Measurements from ENCODE around the gene ZDHHC18.
"Not testable (repeated sequence)": the region's sequence is repeated elsewhere in the genome, so short reads cannot be mapped to it uniquely, and the experiment has no call there.

Gene ZDHHC18

DNA sequence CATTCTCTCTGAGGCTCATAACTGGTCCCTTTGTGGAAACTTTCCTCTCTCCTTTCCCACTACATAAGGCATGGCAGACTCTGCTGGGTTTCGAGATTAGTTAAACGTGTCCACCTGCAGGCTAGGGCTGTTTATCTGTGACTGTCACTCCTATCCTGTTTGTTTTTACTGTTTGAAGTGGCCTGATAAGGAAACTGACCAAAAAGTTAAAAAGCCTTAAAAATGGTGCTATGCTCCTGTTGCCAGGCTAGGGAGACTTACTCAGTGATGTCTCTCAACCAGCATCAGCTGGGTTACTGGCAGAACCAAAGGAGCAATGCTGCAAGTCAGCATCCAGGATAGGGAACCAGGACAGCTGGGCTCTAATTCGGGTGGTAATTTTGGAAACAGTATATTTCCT is 34.9 kb upstream of the ZDHHC18 start:
- DNase-seq = peak in 1 of 2 donors; percentile 27

DNA sequence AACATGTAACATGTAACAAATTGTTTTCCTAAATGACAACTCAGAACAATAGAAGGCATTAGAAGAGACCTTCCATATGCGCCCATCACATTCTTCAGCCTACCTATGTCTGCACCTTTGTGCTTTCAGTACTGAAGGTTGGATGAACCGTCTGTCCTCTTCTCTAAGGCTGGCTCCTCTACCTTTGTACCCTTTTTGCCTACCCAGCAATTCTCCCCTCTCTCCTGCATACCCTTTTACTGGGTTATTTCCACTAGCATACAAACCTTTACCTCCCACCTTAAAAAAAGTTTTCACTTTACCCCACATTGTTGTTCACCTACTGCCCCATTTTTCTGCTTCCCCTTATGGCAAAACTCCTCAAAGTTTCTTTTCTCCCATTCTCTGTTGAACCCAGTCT is 33.6 kb upstream of the ZDHHC18 start:
- DNase-seq = no peak

- DNase-seq = no peak
Observed at GRCh38 chr1:26794391-26794790, 32.1 kb upstream of the ZDHHC18 start.

- DNase-seq = no peak
Observed at GRCh38 chr1:26797627-26798026, 28.9 kb upstream of the ZDHHC18 start.

DNA sequence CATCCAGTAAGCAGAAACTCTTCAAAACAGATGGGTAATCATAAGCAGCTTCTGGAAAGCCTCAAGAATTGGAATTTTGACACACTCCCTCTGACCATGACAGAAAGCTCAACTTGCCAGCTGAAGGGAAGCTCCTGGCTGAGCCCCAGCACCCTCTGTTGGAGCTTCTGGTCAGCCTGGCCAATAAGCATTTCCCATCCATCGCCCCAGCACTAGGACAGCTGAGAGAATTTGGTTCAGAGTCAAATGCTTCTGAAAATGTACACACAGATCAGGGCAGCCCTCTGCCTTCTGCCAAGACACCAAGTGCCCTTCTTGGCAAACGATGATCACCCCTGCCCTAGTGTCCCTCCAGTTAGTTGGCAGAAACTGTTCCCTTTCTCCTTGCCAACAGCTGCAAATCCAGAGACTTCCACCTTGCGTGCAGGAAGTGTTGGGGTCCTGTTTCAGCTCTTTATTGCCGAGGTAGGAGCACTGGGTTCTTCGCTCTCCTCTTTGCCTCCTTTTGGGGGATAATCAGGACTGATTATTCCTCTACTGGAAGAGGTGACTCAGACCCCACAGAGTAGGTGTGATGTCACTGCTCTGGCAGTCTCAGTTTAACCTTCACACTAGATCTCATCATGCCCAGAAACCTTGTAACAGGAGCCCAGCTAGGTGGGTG is 26.9 kb upstream of the ZDHHC18 start:
- no peak for DNase-seq

DNA sequence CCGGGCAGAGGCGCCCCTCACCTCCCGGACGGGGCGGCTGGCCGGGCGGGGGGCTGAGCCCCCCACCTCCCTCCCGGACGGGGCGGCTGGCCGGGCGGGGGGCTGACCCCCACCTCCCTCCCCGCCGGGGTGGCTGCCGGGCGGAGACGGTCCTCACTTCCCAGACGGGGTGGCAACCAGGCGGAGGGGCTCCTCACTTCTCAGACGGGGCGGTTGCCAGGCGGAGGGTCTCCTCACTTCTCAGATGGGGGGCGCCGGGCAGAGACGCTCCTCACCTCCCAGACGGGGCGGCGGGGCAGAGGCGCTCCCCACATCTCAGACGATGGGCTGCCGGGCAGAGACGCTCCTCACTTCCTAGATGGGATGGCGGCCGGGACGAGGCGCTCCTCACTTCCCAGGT is 22.6 kb upstream of the ZDHHC18 start:
- not testable (repeated sequence) for DNase-seq

DNA sequence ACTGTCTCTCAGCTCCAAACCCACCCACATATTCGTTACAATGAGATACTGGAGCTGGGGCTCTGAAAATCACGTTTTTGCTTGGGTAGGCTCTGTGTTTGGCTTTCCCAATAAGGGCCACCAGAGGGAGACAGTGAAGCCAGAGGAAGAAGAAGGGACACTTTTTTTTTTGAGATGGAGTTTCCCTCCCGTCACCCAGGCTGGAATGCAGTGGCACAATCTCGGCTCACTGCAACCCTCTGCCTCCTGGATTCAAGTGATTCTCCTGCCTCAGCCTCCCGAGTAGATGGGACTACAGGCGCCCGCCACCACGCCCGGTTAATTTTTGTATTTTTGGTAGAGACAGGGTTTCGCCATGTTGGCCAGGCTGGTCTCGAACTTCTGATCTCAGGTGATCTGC is 16.4 kb upstream of the ZDHHC18 start:
- peak; percentile 81 to 82 for DNase-seq

DNA sequence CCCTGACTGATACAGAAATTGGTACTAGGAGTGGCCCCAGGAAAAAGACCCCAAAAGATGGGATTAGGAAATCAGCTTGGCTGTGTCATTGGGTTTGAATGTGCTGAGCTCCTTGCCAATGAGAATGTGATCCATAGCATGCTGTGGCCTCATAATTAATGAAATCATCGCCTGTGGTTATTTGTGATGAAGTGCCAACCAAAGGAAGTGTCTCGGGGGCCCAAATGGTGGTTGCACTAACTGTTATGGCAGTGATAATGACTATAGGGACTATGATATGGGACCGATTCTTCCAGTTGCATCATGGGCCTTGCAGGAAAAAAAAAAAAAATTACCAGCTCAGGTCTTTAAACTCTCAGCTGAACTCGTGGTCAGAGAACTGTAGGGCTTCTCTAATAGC is 15.4 kb upstream of the ZDHHC18 start:
- no peak for DNase-seq

DNA sequence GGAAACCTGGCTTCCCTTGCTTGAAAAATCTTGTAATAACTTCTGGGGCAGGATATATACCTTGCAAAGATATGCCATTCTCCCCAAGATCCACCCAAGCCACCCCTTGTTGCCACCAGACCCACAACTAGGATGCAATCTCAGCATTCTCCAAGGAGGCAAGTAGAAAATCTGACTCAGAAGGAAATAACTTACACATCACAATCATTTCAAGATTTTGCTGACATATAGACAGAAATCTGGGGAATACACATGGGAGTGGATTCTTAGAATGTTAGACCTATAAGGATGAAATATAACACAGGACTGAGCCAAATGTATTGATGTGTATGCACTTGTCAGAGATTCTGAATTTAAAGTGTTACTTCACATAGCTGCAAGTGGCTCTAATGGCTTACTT is 14.8 kb upstream of the ZDHHC18 start:
- peak in 1 of 2 donors; percentile 2 for DNase-seq

- no peak for DNase-seq
Observed at GRCh38 chr1:26814377-26814776, 12.1 kb upstream of the ZDHHC18 start.

DNA sequence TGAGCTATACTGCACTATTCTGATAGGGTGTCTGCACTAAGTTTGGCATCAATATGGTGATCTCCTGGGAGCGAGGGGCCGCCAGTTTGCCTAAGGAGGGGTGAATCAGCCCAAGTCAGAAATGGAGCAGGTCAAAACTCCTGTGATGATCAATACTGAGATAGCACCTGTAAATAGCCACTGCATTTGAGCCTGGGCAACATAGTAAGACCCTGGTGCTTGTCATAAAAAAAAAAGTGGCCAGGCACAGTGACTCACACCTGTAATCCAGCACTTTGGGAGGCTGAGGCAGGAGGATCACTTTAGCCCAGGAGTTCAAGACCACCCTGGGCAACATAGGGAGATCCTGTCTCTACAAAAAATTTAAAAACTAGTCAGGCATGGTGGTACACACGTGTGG is 11.6 kb upstream of the ZDHHC18 start:
- DNase-seq = no peak

DNA sequence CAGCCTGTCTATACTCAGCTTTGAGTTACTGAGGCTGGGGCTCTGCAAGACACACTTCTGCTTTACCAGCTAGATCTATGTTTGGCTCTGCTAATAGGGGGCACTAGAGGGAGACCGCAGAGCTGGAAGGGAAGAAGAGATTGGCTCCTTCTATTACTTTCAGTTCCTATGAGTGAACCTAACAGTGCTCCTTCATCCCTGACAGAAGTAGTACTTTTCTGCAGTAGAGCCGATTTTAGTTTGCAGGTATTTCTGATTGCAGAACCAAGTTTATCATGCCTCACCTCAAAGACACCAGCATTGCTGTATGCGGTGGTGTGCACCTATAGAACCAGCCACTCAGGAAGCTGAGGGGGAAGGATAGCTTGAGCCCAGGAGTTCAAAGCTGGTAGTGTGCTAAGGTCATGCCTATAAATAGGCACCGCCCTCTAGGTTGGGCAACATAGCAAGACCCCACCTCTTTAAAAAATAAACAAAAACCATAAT is 5.7 kb upstream of the ZDHHC18 start:
- peak; percentile 78 to 82 for DNase-seq

DNA sequence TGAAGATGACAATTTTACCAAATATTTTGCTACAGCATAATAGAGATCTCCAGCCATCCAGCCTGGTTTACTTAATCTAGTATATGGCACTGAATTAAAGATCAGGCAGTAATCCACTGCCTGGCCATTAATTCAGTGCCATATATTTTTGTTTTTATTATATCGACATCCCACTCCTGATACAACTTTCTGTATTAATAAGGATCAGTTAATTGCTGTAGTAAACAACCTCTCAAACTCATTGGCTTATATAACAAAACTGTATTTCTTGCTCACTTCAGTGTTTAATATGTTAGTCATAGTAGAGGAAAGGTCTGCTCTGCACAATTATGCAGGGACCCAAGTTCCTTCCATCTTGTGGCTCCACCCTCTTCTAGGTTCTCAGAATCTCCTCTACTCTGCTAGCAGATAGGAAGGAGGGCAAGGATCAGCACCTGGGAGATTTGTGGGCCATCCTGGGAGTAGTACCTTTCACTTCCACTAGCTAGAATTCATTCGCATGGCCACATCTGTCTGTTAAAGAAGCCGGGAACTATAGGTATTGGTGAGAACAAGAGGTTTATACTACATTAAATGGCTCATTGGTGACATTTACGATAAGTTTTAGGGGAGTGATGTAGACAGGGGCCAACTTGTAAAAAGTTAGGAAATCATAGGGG is 3.6 kb upstream of the ZDHHC18 start:
- DNase-seq = no peak

GRCh38 chr1:26824731-26825130 is 1.8 kb upstream of the ZDHHC18 start:
- no peak for DNase-seq

- no peak for DNase-seq
Observed at GRCh38 chr1:26827106-26827604, 667 bp downstream of the ZDHHC18 start.

- no peak for DNase-seq
Observed at GRCh38 chr1:26827663-26828062, 1.2 kb downstream of the ZDHHC18 start.

- DNase-seq = peak; percentile 84 to 91
Observed at GRCh38 chr1:26828411-26828991, 2.0 kb downstream of the ZDHHC18 start.

GRCh38 chr1:26829184-26829911 is 2.9 kb downstream of the ZDHHC18 start:
- DNase-seq = peak; percentile 7 to 49

GRCh38 chr1:26831059-26831458 is 4.6 kb downstream of the ZDHHC18 start:
- DNase-seq = no peak

- DNase-seq = peak; percentile 7 to 55
Observed at GRCh38 chr1:26831546-26832248, 5.2 kb downstream of the ZDHHC18 start.

- DNase-seq = no peak
Observed at GRCh38 chr1:26832249-26832960, 5.9 kb downstream of the ZDHHC18 start.
